NCI-H2029 (cell line): ENCODE data around the gene TRIM54.
A peak's percentile ranks its signal among the peaks of the same experiment; 100 is the strongest.
"Not testable (repeated sequence)": the region's sequence is repeated elsewhere in the genome, so short reads cannot be mapped to it uniquely, and the experiment has no call there.

Experiments used
- DNase-seq: peaks from one replicate; lab custom pipeline; 2025; lab: John Stamatoyannopoulos, UW

Gene TRIM54

DNA sequence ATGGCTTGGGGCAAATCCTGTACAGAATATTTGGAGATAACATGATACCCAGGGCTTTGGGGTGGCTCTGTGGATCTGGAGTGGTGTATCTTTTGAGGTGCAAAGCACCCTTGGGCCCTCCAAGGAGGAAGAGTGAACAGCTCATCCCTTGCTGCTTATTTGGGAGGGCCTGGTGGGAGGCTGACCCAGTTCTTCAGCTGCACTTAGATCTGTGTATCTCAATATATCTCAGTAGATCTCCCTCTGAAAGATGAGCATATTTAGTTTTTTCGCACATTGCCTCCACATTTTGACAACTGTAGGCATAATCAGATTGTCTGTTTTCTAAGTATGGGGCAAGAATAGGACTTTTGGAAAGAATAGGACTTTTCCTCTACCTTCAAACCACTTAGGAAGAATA lies 2.8 kb downstream of the TRIM54 start:
- DNase-seq, result no peak

- DNase-seq, result no peak
Measured at GRCh38 chr2:27285481-27285880, 3.3 kb downstream of the TRIM54 start.

DNA sequence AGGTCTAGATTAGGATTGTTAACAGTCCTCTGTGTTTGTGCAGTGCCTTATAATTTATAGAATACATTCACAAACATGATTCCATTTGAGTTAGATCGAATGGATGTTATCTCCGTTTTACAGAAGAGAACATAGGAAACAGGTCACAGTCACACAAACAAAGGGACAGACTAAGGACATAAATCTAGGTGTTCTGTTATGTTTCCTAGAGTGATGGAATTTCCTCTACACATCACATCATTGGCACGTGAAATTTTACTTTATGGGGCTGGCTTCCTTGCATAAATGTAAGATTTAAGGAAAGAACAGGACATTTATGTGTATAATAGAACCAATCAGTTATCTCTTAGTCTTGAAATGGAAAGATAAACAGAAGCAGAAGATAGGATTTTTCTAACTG lies 6.4 kb downstream of the TRIM54 start:
- DNase-seq, result no peak

GRCh38 chr2:27290549-27290948 lies 8.3 kb downstream of the TRIM54 start:
- DNase-seq, result no peak

DNA sequence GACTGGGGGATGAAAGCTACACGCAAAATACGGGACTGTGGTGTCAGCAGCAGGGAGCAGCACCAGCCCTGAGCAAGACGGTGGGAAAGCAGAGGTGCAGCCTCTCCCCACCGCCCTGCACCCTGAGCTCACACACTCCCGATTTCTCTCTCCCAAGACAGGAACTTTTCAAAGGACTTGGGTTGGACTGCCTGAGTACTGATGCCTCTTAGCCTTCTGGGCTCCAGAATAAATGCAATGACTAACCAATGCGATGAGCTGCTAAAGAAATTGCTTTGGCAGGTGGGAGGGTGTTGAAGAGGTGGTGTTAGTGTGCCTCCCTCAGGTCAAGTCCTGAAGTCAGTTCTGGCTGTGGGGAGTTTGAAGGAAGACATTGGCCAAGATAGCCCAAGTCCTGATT lies 9.6 kb downstream of the TRIM54 start:
- no peak for DNase-seq

DNA sequence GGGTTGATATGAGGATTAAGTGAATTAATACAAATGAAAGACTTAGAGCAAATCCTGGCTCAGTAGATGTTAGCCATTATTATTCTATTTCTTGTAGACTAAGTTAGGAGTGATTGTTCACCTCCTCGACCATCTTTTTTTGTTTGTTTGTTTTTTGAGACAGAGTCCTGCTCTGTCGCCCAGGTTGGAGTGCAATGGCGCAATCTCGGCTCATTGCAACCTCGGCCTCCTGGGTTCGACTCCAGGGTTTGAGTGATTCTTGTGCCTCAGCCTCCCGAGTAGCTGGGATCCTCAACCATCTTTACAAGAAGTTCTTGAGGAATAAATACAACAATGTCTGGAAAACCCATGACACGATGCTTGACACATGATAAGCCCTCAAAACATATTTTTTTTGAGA lies 12.7 kb downstream of the TRIM54 start:
- DNase-seq, result no peak

GRCh38 chr2:27296481-27296880 lies 14.3 kb downstream of the TRIM54 start:
- DNase-seq, result no peak

DNA sequence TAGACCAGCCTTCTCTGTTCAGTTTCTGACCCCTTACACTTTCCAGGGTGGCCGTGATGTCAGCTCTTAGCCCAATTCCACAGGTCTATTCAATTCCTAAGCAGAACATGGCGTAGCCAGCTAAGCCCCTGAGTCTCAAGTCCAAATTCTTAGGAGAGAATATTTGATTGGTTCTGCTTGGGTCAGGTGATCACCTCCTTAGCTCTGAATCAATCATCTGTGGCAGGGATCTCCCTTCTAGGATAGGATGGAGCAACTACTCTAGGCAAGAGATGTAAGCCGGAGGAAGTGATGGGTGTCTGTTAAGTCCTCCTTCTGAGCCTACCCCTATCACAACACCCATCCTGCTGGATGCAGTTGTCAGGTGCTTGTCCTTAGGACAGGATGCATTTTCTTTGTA lies 15.0 kb downstream of the TRIM54 start:
- DNase-seq, result no peak

DNA sequence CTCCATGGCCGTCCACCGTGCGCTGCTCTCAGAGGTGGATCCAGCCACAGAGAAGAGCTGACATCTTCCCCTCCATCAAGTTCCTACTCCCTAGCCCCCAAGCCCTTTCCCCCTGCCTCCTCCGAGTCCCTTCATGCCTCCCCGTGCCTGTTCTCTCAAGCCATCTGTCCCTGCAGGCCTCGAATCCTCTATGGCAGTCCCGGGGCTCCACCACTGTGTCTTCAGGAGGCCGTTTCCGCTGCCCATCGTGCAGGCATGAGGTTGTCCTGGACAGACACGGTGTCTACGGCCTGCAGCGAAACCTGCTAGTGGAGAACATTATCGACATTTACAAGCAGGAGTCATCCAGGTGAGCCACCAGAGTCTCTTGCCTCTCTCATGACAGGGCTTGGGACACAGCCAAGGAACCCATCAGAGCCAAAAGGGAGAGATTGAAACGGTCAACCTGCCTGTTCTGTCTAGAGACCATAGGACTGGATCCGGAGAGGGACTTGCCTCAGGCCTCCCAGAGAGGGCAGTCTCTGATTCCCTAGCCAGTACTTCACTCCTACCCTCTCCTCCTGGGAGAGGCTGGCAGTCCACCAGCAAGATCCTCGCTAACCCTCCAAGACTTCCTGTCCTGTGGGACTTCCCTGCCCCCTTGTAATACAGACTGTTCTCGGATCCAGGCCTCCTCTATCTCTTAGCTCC lies 16.3 kb downstream of the TRIM54 start:
- DNase-seq, result peak; percentile 57

DNA sequence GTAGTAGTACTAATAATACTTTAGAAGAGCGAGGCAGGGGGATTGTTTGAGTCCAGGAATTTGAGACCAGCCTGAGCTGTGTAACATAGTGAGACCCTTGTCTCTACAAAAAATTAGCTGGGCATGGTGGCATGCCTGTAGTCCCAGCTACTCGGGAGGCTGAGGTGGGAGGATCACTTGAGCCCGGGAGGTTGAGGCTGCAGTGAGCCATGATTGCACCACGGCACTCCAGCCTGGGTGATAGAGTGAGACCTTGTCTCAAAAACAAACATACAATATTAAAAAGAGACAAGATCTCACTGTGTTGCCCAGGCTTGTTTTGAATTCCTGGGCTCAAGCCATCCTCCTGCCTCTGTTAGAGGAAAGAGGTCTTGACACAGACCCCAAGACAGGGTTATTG lies 18.4 kb downstream of the TRIM54 start:
- DNase-seq, result not testable (repeated sequence)

- DNase-seq, result peak; percentile 70
Measured at GRCh38 chr2:27303093-27304025, 21.1 kb downstream of the TRIM54 start.

DNA sequence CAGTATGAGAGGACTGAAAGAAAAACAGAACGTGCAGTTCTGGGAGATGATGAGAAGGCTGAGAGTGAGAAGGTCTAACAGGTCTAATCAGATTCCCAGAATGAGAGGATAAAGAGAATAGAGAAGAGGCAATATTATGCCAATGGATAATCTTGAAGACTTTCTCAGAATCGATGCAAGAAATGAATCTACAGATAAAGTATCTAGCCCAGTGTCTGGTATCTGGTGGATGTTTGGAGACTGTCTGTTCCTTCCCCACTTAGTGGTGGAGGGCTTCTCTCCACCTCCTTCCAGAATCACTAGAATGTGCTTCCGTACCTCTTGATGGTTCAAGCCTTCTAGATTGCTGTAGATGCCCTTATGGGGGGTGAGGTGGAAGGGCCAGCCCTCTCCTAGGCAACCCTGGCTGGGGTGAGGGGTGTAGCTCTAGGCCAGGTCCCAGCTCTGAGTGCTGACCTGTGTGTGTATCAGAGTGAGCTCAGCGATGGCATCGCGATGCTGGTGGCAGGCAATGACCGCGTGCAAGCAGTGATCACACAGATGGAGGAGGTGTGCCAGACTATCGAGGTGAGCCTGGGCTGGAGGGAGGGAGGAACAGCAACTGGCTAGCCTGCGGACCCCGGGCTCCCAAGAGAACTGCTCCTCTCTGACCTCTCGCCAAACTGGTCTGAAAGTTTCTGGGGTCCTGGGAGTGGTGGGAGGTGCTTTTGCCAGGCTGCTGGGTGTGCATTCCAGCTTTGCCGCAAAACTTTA lies 22.4 kb downstream of the TRIM54 start:
- DNase-seq, result no peak

GRCh38 chr2:27305516-27305915 lies 23.3 kb downstream of the TRIM54 start:
- DNase-seq, result no peak

DNA sequence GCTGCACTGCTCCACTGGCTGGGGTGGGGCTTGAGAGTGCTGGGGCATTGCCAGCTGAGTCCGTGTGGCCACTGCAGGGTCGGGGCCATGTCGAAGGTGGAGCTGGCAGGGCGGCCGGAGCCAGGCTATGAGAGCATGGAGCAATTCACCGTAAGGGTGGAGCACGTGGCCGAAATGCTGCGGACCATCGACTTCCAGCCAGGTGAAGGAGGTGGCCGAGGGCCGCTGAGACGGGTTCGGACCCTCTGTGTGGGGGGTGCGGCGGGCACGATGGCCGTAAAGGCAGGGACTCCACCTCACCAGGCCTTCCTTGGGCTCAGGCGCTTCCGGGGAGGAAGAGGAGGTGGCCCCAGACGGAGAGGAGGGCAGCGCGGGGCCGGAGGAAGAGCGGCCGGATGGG lies 23.9 kb downstream of the TRIM54 start:
- no peak for DNase-seq

- DNase-seq, result no peak
Measured at GRCh38 chr2:27306573-27307286, 24.5 kb downstream of the TRIM54 start.

- no peak for DNase-seq
Measured at GRCh38 chr2:27307287-27307544, 25.0 kb downstream of the TRIM54 start.

GRCh38 chr2:27307545-27308358 lies 25.5 kb downstream of the TRIM54 start:
- no peak for DNase-seq

DNA sequence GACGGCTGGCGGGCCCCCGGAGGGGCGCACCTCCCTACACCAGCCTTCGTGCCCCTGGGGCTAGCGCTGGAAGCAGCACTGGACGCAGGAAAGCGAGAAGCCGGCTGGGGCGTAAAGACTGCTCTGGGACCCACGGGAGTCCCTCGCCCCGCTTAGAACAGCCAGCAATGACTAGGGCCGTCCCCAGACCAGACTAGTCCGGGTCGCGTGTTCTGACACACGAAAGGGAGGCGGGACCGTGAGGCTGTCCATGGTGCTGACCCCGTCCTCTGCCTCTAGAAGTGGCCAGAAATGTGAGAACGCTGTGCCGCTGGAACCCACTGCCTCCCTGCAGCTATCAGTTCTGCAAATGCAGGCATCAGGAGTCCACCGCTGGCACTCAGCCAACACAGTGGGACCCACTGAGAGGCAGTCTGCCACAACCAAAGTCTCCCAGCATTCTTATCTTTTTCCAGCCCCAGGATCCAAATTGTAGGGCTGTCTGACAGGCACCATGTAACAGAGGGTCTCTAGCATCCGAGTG lies 26.2 kb downstream of the TRIM54 start, which contains the start of gene UCN:
TSS of gene UCN (minus strand) at position 87 of the 523 bp plus-strand sequence. CDS start 550 bp downstream, outside the sequence.
- no peak for DNase-seq

- DNase-seq, result no peak
Measured at GRCh38 chr2:27309651-27310050, 27.4 kb downstream of the TRIM54 start.

DNA sequence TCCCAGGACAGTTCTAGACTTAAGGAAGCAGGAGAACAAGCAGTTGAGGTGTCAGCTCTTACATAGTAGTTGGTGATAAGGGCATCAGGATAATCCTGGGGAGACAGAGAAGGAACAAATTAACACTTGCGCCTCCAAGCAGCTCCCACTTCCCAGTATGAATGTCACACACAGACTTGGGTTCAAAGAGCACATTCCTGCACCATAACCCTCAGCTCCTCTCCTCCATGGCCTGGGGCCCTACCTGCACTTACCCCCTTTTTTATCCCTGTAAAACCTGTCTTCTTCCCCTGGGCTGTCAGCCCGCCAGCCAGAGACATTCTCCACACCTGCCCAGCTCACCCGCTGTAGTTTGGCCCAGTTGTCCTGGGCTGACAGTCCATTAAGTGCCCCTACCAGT lies 29.9 kb downstream of the TRIM54 start:
- no peak for DNase-seq
